WI38 (cell line): Measurements from ENCODE around the gene EPSTI1.

ENCODE experiments used
- H3K4me3 ChIP-seq: 2 replicates; pipeline ENCODE4 v1.5.1; 2011; ENCODE audit warnings: low read depth, mild to moderate bottlenecking, control low read depth, low read length
- TF ChIP-seq, protein P1 (sequence below): IDR thresholded peaks from 2 replicates; pipeline ENCODE4 v1.5.1; 2012; ENCODE audit warnings: low read depth, mild to moderate bottlenecking, control low read depth, low read length

Gene EPSTI1

GRCh38 chr13:42893214-42893671 lies 98.8 kb downstream of the EPSTI1 start:
- H3K4me3 ChIP-seq, result no peak overlapping the region
- TF ChIP-seq, protein P1, sequence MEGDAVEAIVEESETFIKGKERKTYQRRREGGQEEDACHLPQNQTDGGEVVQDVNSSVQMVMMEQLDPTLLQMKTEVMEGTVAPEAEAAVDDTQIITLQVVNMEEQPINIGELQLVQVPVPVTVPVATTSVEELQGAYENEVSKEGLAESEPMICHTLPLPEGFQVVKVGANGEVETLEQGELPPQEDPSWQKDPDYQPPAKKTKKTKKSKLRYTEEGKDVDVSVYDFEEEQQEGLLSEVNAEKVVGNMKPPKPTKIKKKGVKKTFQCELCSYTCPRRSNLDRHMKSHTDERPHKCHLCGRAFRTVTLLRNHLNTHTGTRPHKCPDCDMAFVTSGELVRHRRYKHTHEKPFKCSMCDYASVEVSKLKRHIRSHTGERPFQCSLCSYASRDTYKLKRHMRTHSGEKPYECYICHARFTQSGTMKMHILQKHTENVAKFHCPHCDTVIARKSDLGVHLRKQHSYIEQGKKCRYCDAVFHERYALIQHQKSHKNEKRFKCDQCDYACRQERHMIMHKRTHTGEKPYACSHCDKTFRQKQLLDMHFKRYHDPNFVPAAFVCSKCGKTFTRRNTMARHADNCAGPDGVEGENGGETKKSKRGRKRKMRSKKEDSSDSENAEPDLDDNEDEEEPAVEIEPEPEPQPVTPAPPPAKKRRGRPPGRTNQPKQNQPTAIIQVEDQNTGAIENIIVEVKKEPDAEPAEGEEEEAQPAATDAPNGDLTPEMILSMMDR, result no peak

GRCh38 chr13:42892760-42893159 lies 99.3 kb downstream of the EPSTI1 start:
- TF ChIP-seq, protein P1, result no peak
- no peak overlapping the region for H3K4me3 ChIP-seq

DNA sequence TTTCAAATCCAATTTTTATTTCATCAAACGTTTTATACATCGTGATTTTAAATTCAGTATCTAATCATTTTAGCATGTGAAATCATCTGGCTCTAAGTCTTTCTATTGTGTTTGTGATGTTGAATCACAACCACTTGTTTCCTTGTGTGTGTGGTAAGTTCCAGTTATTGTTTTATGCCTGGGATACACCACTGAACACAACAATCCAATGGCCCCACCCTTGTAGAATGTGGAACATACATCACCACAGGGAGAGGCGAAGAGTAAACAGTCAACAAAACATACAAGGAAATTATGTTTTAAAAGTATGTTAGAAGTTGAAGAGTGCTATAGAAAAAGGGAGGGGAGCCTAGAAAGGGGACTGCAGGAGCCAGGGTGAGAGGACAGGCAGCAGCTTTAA lies 100.5 kb downstream of the EPSTI1 start:
- H3K4me3 ChIP-seq, result no peak overlapping the region
- TF ChIP-seq, protein P1, result no peak

GRCh38 chr13:42885325-42885724 lies 106.7 kb downstream of the EPSTI1 start:
- no peak overlapping the region for H3K4me3 ChIP-seq
- TF ChIP-seq, protein P1, result no peak

- TF ChIP-seq, protein P1, result no peak
- H3K4me3 ChIP-seq, result no peak overlapping the region
Observed at GRCh38 chr13:42883771-42884467, 108.1 kb downstream of the EPSTI1 start.

DNA sequence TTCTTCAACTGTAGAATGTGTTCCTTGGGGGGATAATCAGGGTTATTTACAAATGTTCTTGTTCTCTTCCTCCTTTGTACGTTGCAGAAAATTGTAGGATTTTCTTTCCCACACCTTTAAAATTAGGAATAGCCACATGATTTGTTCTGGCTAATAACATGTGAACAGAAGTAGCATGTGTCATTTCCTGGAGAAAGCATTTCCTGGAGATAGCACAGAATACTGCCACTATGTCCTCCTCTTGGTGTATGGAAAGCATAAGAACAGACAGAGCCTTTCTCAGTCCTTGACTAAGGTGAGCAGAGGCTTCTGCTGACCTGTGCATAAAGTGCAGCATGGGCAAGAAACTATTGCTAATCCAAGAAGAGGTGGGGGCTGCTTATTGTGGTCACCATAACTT lies 108.9 kb downstream of the EPSTI1 start:
- H3K4me3 ChIP-seq, result no peak overlapping the region
- TF ChIP-seq, protein P1, result no peak

DNA sequence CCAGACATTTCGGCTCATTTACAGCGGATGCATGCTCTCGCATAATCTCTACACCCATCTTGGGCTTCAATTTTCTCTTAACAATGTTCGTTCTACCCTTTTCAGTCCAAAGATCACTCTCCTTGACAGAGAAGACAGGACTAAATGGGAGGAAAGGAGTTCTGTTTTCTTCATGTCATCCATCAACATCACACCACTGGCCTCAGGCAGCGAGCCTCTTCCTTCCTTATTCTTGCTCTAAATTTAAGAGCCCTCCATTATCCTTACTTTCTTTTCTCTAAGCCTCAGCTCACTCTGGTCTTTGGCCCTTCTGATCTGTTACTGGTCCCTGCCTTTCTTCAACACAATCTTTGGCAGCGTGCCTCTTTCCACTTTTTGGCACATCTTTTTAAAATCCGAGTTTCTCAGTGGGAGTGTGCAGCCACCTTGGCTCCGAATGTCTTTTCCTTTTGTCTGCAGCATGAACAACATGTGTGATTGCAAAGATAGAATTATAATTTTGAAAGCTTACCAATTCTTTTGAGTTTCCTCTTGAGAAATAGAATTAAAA lies 111.9 kb downstream of the EPSTI1 start:
- TF ChIP-seq, protein P1, result no peak
- no peak overlapping the region for H3K4me3 ChIP-seq
